KOPT-K1 (cell line): ENCODE data around the gene SFXN3.

Experiments
- H3K27ac ChIP-seq: fragments of 200-600 bp; sonication (generic); 2 replicates; pipeline ENCODE4 v1.5.1; 2016; ENCODE audit warnings: antibody characterized with exemption, mild to moderate bottlenecking, low read depth, low read length; ENCODE audit not compliant: poor library complexity, severe bottlenecking
- H3K36me3 ChIP-seq: fragments of 200-600 bp; sonication (generic); 2 replicates; pipeline ENCODE4 v1.5.1; 2017; ENCODE audit warnings: antibody characterized with exemption, mild to moderate bottlenecking, low read length, moderate library complexity; ENCODE audit not compliant: insufficient read depth
- H3K9me3 ChIP-seq: fragments of 200-600 bp; sonication (generic); 2 replicates; pipeline ENCODE4 v1.5.1; 2017; ENCODE audit warnings: antibody characterized with exemption, low read length, mild to moderate bottlenecking; ENCODE audit not compliant: insufficient read depth, poor library complexity, severe bottlenecking

Gene SFXN3

GRCh38 chr10:101007915-101008822 is 22.9 kb upstream of the SFXN3 start:
- Histone ChIP-seq H3K9me3 (no peaks in the 10 kb centered on the region), H3K27ac (no peak overlapping the region), H3K36me3 (no peaks in the 10 kb centered on the region)

DNA sequence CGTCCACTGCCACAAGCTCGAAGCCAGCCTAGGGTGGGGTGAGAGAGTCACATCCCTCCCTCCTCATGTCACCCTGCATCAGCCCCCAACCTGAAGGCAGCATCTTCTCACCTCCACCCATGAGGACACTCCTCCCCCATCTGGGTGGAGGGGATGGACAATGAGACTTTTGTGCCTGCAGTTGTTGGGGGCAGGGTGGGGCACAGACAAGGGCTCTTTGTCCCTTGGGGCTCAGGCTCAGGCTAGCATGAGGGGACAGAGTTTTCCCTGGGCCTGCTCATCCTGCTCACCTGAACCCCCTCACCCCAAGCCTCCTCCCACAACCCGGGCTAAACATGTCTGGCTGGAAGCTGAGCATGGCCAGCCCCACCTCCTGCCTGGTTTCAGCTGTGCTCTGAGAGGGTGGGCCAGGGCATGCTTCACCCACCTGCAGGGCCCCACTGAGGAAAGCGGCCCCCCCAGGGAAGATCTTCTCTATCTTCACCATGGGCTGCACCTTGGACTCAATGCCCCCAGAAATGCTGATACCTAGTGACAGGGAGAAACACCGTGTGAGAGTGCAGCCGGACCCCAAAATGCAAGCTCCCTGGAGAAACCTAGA is 22.1 kb upstream of the SFXN3 start:
- Histone ChIP-seq H3K36me3 (no peaks in the 10 kb centered on the region), H3K9me3 (no peaks in the 10 kb centered on the region), H3K27ac (no peak overlapping the region)

GRCh38 chr10:101010329-101010728 is 20.7 kb upstream of the SFXN3 start:
- no peaks in the 10 kb centered on the region for H3K9me3 ChIP-seq
- H3K27ac ChIP-seq = no peak overlapping the region
- H3K36me3 ChIP-seq = no peaks in the 10 kb centered on the region

GRCh38 chr10:101011517-101012423 is 19.3 kb upstream of the SFXN3 start:
- no peak overlapping the region for H3K27ac ChIP-seq
- H3K36me3 ChIP-seq = no peaks in the 10 kb centered on the region
- no peaks in the 10 kb centered on the region for H3K9me3 ChIP-seq

GRCh38 chr10:101012525-101013364 is 18.3 kb upstream of the SFXN3 start:
- H3K27ac ChIP-seq = no peak overlapping the region
- H3K9me3 ChIP-seq = no peaks in the 10 kb centered on the region
- no peaks in the 10 kb centered on the region for H3K36me3 ChIP-seq

- H3K9me3 ChIP-seq = no peaks in the 10 kb centered on the region
- H3K36me3 ChIP-seq = no peaks in the 10 kb centered on the region
- no peak overlapping the region for H3K27ac ChIP-seq
Observed at GRCh38 chr10:101013365-101013825, 17.6 kb upstream of the SFXN3 start.

GRCh38 chr10:101014230-101014884 is 16.7 kb upstream of the SFXN3 start:
- Histone ChIP-seq H3K27ac (no peak overlapping the region), H3K9me3 (no peaks in the 10 kb centered on the region), H3K36me3 (no peaks in the 10 kb centered on the region)

GRCh38 chr10:101014966-101015581 is 16.0 kb upstream of the SFXN3 start:
- Histone ChIP-seq H3K27ac (no peak overlapping the region), H3K9me3 (no peaks in the 10 kb centered on the region), H3K36me3 (no peaks in the 10 kb centered on the region)

DNA sequence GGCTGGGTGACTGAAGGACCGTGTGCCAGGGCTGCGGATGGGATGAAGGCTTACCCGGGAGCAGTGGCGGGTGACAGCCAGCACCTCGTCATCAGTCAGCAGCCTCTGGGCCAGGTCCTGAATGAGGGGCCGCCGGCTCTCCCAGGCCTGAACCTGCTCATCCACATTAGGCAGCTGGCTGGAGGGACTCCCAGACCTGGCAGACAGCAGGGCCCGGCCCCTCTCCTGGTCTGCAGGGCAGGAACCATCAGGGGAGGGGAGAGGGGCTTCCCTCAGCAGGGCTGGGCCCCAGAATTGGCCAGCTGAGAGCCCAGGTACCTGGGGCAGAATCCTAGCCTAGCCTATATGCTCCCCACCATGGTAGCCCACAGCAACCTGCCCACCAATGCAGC is 15.5 kb upstream of the SFXN3 start:
- no peaks in the 10 kb centered on the region for H3K36me3 ChIP-seq
- H3K27ac ChIP-seq = no peak overlapping the region
- H3K9me3 ChIP-seq = no peaks in the 10 kb centered on the region

GRCh38 chr10:101016814-101017213 is 14.2 kb upstream of the SFXN3 start:
- H3K9me3 ChIP-seq = no peaks in the 10 kb centered on the region
- no peaks in the 10 kb centered on the region for H3K36me3 ChIP-seq
- no peak overlapping the region for H3K27ac ChIP-seq

DNA sequence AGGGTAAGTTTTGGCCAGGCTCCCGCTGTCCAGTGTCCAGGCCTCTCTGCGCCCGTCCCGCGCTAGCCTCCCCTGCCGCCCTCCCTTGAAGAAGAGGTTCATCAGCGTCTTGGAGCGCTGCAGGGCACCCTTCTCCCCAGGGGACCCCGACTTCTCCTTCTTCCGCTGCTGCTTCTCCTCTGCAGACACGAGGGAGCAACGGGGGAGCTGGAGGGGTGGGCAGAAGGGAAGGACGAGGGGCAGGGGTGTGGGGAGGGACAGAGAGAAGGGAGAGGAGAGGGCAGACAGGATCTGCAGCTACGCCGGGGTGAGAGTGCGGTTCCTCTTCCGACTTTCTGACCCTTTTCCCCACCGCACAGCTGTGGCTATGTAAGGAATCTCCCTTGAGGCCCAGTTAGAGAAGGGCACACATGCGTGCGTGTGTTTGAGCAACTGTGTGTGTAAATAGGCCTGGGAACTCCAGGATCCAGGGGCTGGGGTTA is 12.9 kb upstream of the SFXN3 start:
- H3K36me3 ChIP-seq = no peaks in the 10 kb centered on the region
- no peaks in the 10 kb centered on the region for H3K9me3 ChIP-seq
- H3K27ac ChIP-seq = no peak overlapping the region

- H3K36me3 ChIP-seq = no peaks in the 10 kb centered on the region
- H3K27ac ChIP-seq = no peak overlapping the region
- no peaks in the 10 kb centered on the region for H3K9me3 ChIP-seq
Observed at GRCh38 chr10:101018600-101019439, 12.2 kb upstream of the SFXN3 start.

DNA sequence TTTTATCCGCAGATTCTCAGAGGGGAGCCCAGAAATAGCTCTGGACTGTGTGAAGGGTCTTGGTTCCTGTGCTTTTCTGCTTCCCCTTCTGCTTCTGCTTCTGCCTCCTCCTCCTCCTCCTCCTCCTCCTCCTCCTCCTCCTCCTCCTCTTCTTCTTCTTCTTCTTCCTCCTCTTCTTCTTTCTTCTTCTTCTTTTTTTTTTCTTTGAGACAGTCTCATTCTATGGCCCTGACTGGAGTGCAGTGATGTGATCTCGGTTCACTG is 11.7 kb upstream of the SFXN3 start:
- H3K36me3 ChIP-seq = no peaks in the 10 kb centered on the region
- no peak overlapping the region for H3K27ac ChIP-seq
- no peaks in the 10 kb centered on the region for H3K9me3 ChIP-seq
